ENCODE measurements around the gene TBCB.
"Not testable (repeated sequence)": the region's sequence is repeated elsewhere in the genome, so short reads cannot be mapped to it uniquely, and the experiment has no call there.

The TBCB gene

GRCh38 chr19:36101550-36102327 is 13.5 kb upstream of the TBCB start:
- DNase-seq (ENCODE audit: low spot score): no peak

GRCh38 chr19:36103040-36103626 is 12.1 kb upstream of the TBCB start:
- DNase-seq (ENCODE audit: low spot score): no peak

GRCh38 chr19:36103842-36104552 is 11.3 kb upstream of the TBCB start:
- no peak for DNase-seq (ENCODE audit: low spot score)

- DNase-seq (ENCODE audit: low spot score): no peak
Observed at GRCh38 chr19:36106441-36106840, 8.8 kb upstream of the TBCB start.

- DNase-seq (ENCODE audit: low spot score): no peak
Observed at GRCh38 chr19:36106991-36107390, 8.3 kb upstream of the TBCB start.

GRCh38 chr19:36108684-36109083 is 6.6 kb upstream of the TBCB start:
- DNase-seq (ENCODE audit: low spot score): no peak

- DNase-seq (ENCODE audit: low spot score): peak; percentile 67
Observed at GRCh38 chr19:36110487-36111199, 4.6 kb upstream of the TBCB start, which contains the start of gene OVOL3. TSS of gene OVOL3 (plus strand) at chr19:36111143. CDS start at chr19:36111203, 60 bp downstream.

- peak; percentile 54 for DNase-seq (ENCODE audit: low spot score)
Observed at GRCh38 chr19:36111200-36111539, 4.1 kb upstream of the TBCB start.

GRCh38 chr19:36112678-36113077 is 2.6 kb upstream of the TBCB start:
- DNase-seq (ENCODE audit: low spot score): no peak

- DNase-seq (ENCODE audit: low spot score): no peak
Observed at GRCh38 chr19:36113425-36113824, 1.8 kb upstream of the TBCB start.

- DNase-seq (ENCODE audit: low spot score): peak; percentile 51
Observed at GRCh38 chr19:36113894-36114720, 1.2 kb upstream of the TBCB start.

GRCh38 chr19:36114721-36115452 is 381 bp upstream of the TBCB start, which contains the start of gene POLR2I:
TSS of gene POLR2I (minus strand) at chr19:36114875. CDS start at chr19:36114856, 19 bp downstream.
- peak; percentile 100 for DNase-seq (ENCODE audit: low spot score)

- no peak for DNase-seq (ENCODE audit: low spot score)
Observed at GRCh38 chr19:36116344-36116637, 1.0 kb downstream of the TBCB start.

- DNase-seq (ENCODE audit: low spot score): no peak
Observed at GRCh38 chr19:36120092-36120983, 5.1 kb downstream of the TBCB start.

- DNase-seq (ENCODE audit: low spot score): no peak
Observed at GRCh38 chr19:36120984-36121358, 5.7 kb downstream of the TBCB start.

- no peak for DNase-seq (ENCODE audit: low spot score)
Observed at GRCh38 chr19:36121486-36122124, 6.3 kb downstream of the TBCB start.

- DNase-seq (ENCODE audit: low spot score): no peak
Observed at GRCh38 chr19:36125557-36125956, 10.3 kb downstream of the TBCB start.

- peak; percentile 63 for DNase-seq (ENCODE audit: low spot score)
Observed at GRCh38 chr19:36128392-36128736, 13.1 kb downstream of the TBCB start.

- DNase-seq (ENCODE audit: low spot score): not testable (repeated sequence)
Observed at GRCh38 chr19:36131221-36131620, 16.0 kb downstream of the TBCB start.

- not testable (repeated sequence) for DNase-seq (ENCODE audit: low spot score)
Observed at GRCh38 chr19:36134867-36135266, 19.6 kb downstream of the TBCB start.

All from ecto neural progenitor cell (in vitro differentiated cells).